Measurements from ENCODE around the gene MED26. TPM values are rescaled to one million over a fixed set of nuclear protein-coding genes. Genes with fewer than 3 reads are reported as not detected.

The MED26 gene
- total RNA-seq, 1 donor from 2014 or later: 3.3 TPM

DNA sequence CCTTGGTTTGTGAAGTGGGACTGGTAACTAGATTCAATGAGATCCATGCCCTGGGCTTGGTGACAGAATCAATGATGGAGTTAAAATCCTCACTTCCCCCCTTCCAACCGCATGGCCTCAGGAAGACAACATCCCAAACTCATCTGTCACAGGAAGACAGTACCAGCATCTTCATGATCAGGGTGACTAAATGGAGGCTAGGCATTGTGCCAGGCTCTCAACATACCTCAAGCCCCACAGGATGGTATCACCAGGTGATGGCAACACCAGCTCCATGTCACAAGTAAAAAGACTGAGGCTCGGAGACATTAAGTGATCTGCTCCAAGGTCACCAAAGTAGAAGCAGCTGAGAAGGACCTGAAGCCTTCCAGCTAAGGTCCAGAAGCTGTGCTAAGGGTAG is 14.2 kb downstream of the MED26 start:
- no peak for DNase-seq

DNA sequence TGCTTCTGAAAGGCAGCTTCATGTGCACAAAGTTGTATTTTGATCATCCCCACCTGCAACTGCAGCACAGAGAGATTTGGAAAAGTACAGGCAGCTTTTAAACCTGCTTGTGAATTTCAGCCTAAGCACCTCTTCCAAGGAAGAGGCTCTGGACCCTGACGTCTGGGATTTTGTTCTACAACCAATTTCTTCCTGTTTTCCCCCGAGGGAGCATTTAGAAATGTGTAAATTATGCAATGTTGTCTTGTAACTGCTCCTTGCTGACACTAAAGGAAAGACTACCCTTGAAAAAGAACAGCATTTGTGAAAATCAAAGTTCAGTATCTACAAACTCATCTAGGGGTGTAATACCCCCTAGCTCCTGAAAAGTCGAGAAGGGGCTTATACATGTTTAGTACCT is 15.4 kb downstream of the MED26 start:
- DNase-seq: no peak

DNA sequence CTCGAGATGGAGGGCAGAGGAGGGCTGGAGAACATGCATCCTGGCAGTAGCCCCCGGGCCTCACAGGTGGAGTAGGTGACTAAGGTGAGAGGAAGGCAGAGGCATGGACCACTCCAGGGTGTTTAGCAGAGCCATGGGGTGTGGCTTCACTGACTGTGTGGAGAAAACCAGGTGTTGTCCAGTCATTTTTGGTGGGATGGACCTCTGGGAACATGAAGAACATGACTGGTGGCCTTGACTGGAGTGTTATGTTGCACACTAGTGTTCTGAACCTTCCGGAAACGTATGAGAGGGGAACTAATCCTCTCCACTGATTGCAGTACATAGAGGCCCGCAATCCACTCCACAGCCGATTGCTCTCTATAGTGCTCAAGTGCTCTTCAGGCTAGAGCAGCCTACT is 16.9 kb downstream of the MED26 start:
- DNase-seq: no peak

DNA sequence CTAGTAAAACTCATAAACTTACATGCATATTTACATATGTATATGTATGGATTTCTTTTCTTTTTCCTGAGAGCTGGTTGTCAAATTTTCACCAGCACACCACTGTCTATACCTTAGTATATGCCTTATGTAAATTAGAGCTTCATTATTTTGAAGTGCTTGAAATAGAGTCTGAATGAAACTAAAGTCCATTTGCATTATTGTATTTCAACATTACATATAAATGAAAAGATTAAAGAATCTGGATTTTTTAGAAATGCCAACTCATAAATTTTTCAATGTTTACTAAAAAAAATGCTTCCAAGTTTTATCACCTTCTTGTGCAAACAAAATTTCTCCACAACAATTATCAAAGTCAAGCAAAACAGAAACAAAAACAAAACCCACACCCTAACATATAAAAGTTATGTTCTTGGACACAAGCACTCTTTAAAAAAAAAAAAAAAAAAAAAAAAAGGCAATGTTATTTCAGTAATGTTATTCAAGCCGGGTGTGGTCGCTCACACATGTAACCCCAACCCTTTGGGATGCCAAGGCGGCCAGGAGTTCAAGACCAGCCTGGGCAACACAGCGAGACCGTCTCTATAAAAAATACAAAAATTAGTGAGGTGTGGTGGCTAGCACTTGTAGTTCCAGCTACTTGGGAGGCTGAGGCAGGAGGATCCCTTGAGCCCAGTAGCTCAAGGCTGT is 18.3 kb downstream of the MED26 start:
- DNase-seq: no peak

DNA sequence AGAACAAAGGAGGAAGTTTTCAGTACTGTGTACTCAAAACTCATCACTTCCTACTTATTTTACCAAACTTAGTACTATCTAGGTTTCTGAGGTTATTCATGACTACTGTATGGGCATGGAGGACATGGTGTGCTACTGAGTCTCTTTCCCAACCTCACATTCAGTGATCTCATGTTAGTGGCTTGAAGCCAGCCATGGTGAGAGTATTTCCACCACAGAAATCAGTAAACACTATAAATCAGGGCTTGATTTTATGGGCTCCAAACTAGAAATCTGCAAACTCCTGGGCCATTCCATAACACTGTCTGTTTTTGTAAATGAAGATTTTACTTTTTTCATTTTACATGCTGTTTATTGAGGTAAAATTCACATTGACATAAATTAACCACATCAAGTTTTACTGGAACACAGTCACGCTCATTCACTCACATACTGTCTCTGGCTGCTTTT is 19.7 kb downstream of the MED26 start:
- no peak for DNase-seq

DNA sequence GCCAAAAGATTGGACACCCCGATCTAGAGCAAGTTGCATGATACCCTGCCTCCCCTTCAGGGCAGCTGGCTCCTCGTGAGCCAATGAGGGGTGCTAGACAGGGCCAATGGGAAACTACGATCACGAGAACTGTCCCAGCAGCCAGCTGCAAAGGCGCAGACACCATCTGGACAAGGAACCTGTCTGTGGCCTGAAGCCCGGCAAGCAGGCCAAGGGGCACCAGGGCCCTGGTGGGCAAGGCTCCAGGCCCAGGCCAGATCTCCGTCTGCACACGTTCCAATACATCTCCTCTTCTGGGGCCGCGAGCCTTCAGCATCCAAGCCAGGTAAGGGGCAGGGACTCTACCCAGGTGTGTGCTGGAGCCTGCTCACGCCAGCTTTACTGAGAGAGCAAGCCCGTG is 20.2 kb downstream of the MED26 start:
- no peak for DNase-seq

DNA sequence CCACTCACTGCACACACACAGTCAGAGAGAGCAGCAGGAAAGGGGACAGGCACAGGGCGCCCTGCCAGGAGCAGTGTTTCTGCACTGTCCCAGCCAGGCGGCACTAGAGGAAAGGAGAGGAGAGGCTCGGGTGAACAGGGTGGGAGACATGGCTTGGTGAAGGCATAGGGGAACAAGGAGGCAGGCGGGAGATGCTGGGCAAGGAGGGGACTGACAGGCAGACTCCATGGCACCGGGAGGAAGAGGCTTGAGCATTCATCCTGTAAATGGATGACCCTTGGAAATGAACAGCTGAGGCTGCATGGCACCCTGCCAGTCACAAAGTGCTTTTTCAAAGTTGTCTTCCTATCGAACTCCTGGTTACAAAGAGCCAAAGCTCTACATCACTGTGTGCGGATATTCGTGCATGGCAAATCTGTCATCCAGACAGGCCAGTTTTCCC is 22.4 kb downstream of the MED26 start:
- no peak for DNase-seq

DNA sequence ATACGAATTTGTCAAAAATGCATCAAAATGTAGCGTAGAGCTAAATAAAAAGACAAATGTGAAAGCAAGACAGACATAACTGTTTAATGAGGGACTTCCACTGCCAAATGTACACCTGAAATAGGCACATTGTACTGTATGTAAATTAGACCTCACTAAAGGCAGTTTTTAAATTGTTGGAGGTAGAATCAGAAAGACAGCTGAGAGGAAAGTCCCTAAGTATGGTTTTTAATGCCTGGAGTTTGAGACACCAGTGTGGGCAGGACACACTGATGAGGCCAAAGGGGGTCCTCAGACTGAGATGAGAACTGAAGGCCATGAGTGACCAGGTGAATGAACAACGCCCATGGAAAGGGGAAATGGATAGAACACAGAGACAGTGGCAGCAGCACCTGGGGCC is 22.9 kb downstream of the MED26 start:
- no peak for DNase-seq

DNA sequence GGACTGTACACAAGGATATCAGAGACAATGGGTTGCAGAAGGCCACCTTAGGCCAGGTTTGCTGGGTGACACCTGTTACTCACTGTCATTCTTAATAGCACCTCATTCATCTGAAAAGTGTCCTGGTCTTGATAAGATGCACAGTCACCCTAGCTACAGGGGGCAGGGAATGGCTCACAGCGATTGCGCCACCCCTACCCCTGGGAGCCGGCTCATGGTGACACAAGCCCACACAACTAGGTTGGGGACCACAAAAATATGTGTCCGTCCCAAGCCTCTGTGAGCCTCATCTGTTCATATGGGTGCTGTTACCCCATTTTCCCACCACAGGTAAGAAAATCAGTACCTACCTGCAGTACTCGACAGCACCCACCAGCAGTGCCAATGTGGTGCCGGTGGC is 23.4 kb downstream of the MED26 start:
- no peak for DNase-seq

DNA sequence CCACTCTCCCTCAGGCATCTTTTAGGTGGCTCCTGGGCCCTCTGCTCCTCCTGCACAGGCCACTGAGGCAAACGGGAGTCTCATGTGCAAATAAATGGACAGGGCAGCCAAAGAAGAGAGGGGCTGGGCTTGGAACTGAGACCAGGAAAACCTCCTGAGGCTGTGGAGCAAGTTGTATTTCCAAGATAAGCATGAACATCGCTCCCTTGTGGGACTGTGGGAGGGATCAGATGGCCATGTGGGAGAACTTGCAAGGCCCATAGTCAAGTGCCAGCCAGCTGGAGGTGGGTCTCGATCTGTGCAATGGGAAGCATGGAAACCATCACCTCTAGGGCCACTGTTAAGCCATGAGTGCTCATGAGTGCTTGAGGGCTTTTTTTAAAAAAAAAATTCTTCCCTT is 24.9 kb downstream of the MED26 start:
- DNase-seq: no peak

DNA sequence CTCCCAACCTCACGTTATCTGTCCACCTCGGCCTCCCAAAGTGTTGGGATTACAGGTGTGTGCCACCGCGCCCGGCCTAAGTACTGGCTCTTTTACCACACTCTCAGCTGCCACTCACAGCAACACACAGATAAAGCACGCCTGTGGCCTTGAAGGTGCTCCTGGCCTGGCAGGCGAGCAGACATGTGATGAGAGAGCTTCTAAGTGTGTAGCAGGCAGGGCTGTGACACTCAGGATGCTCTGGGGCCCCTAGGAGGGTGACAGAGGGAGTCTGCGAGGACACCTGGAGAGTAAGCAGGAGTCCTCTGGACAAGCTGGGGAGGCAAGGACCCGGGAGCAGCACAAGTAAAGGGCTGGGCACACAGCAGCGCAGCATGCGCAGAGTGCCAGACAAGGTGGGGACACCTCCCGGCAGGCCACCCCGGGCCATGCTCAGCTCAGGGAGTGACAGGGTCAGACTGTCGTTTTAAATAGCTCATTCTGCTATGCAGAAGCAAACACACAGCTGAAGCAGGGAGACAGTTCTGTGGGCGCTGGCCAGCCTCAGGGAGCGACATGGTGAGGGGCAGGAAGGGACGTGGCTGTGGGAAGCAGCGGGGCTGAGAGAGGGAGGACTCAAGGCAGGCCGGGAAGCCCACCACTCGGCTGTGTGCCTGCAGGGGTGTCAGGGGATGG is 26.5 kb downstream of the MED26 start:
- DNase-seq: no peak

DNA sequence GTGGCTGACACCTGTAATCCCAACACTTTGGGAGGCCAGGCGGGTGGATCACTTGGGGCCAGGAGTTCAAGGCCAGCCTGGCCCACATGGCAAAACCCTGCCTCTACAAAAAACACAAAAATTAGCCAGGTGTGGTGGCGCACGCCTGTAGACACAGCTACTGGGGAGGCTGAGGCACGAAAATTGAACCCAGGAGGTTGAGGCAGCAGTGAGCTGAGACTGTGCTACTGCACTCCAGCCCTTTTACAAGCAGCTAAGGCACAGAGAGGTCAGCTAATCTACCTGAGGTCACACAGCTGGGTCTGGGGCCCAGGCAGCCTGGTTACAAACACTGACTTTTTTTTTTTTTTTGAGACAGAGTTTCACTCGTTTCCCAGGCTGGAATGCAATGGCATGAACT is 27.2 kb downstream of the MED26 start:
- DNase-seq: no peak

DNA sequence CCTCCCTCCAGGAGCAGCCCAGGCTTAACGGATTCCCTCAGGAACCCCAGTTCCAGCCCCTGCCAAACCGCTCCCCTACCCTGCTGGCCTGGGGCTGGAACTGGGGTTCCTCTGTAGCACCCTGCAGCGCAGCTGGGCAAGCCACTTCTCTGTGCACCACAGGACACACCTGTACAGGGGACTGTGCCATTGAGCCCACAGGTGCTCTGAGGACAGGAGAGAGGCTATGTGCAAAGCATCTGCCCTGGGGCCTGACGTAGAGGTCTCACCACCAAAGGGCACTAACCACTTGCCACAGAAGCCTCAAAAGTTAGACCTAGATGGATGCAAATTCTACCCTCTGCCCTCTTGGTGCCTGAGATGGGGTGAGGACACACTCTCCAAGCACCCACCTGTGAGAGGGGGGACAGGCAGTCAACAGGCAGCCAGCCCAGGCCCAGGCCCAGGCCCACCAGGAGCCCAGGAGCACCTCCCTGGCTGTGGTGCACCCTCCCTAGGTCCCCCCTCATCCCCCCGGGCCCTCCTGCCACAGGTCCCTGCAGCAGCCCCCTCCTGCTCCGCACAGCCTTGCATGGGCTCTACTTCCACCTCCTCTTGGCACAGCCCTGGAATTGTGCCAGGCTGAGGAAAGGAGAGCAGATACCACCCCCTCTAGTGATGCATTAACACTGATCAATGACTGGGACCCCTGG is 28.2 kb downstream of the MED26 start:
- no peak for DNase-seq

DNA sequence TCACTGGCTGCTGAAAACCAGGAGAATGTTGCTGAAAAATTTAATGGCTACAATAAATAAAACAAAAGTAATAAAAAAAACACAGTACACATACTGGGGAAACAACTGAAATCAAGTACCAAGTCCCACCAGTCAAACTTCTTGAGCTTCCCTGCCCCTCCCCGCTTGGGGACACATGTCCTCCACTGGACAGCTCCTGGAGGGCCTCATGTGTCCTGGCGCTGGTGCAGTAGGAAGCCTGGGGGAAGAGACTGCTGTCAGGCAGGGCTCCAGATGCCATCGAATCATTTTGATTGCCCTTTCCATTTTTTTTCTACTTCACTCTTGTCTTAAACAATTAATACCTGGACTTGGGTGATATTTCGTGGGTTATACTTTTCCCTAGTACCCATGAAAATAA is 29.2 kb downstream of the MED26 start:
- no peak for DNase-seq

DNA sequence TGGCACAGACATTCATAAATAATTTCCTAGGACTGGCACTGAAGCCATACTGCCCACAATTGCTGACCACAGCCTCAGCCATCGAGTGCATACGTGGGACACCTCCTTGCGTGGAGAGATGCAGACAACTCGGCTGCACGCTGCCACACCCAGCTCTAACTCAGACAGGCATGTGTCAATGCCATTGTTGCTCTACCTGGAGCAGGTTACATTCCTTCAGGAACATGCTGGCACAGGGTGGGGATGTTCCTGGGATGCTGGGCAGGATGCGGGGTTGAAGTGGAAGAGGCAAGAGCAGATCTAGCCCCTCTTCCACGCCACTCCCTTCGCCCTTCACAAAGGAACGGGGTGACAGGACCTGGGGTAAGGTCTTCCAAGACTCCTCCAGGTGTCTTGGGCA is 31.6 kb downstream of the MED26 start:
- DNase-seq: no peak

DNA sequence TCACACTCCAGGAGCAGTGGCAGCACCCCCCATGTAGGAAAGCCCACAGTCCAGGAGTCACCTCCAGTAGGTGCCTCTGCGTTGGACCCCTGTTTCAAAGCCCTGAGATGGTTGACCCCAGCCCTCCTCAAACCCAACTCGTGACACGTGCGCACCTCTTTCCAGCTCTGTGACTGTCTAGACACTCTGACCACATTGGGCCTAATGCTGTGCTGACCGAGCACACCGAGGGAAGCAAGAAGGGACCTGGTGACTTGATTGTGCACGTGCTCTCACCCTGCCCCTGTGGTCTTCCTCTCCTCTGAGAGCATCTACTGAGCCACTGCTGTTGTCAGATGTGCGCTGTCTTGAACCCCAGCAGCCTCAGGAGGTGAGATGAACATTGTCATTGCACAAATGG is 32.9 kb downstream of the MED26 start:
- DNase-seq: no peak

DNA sequence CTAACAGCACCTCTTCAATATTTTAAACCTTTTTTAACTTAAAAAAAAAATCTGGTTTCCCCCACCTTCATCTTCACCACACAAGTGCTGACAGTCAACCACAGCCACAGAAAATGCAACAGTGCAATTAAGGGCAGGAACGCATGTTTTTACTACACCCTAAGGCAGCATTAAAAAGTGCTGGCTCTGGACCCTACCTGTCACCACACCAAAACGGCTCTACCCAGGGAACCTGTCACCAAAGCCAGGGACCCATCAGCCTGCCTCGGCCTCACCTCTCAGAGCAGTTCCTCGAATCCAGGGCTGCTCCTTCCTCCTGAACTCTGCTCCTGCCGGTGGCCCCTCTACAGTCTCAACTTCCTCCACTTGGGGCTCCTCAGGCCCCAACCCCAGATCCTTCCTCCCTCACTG is 33.3 kb downstream of the MED26 start:
- DNase-seq: no peak

DNA sequence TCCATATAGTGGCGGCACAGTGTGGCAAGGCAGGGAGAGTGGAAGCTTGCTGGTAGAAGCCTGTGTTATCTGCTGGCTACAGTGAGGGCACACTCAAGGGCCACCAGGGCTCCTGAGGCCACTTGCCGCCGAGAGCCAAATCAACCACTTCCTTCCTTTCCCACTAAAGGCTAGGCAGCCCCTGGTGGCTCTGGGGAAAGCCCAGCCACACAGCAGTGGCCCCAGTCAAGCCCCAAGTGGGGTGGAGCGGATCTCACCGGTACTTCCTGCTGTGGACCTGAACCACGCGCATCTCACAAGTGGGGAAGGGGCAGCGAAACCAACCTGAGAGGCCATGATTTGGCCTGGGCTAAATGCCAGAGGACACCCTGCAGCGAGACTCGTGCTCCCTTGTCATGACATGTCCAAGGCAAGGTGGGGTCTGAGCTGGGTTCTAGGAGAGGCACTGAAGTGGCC is 33.8 kb downstream of the MED26 start:
- DNase-seq: no peak

DNA sequence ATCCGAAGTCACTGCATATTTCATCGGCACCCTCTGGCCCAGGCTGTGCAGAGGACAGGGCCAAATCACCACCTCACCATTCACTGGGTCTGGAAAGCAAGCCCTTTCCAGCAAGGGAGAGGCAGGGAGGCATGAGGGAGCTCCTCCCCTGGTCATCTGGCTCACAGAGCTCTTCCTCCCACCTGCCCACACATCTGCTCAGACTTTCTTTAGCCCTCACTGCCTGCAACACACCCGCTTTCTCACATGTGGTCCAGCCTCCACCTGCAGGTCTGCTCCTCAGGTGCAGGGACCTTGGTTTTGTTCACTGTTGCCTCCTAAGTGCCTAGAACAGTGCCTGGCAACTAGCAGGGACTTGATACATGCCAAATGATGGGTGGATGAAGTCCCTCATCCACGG is 34.8 kb downstream of the MED26 start:
- DNase-seq: no peak

DNA sequence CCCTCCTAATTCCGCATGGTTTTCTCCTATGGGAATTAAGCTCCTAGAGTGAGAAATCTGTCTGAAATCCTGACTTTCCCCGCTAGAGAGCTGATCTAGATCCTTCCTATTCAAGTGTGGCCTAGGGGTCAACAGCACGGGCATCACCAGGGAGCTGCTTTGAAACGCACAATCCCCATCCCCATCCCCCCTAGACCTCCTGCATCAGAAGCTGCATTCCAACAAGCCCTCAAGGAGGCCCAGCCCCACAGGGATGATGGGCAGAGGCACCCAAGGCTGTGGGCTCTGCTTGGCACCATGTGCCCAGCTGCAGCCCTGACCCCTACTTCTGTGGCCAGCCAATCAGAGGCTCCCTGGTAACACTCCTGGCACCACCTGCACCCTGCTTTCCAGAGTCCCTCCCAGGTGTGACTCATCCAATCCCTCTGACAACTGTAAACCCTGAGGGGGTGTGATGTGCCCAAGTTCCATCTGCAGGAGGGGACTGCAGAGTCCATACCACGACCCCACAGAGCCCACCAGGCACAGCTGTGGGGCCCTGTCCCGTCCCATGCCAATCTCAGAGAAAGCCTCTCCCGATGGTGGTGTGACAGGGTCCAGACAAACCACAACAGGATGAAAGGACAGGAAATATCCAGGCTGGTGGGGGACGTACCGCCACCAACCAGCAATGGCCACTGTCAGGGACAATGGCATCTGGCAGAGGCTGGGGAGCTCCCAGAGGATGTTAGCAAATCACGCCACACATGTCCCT is 36.0 kb downstream of the MED26 start:
- DNase-seq: no peak

DNA sequence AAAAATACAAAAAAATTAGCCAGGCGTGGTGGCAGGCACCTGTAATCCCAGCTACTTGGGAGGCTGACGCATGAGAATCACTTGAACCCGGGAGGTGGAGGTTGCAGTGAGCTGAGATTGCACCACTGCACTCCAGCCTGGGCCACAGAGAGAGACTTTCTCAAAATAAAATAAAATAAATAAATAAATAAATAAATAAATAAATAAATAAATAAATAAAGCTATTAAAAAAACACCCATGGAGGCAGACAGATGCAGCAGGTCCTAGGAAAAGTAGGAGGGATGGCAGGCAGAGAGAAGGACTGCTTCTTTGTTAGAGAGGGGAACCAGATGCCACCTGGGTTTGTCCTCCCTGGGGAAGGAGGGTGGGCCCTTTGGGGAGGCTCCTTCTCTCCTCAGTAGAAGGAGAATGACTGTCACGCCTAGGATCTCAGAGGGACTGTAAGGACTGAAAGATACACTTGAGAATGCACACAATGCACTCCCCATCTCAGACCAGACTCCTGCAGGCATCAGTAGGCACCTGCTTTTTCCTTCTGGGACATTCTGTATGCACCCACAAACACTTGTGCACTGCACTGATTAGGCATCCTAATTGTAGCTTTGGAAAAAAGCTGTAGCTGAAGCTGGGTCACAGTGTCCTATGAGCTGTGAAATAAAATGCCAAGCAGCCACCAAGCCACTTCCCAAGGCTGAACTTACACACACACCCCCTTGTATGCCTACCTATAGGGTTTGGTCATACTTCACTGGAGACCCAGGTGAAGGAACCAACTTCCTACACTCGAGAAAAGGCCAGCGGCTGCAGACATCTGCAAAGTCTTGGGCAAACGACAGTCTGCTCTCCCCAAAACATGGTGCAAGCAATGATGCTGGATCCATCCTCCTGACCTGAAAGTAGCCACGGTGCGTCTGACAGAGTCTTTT is 36.9 kb downstream of the MED26 start:
- DNase-seq: no peak

DNA sequence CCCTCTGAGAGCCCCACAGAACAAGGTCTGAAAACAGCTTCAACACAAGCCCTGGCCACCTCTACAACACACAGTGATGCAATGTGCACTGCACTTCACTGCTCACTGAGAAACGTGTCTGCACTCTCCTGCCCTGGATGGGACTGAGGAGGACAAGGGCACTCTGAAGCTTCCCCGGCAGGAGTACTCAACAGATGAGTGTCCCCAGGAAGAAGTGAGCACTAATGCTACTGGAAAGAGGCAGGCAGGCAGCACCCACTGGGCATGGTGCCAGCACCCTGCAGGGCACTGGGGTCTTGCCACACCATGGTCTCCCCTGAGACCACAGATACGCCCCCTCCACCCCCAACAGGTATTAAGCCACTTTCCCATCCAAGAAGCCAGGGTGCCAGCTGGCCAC is 38.1 kb downstream of the MED26 start:
- DNase-seq: no peak
